Measurements from ENCODE around the gene PRKCH.

PRKCH gene

GRCh38 chr14:61574514-61574807 is 253.1 kb downstream of the PRKCH start:
- DNase-seq: no peak

- DNase-seq: no peak
These were observed 253.7 kb downstream of the PRKCH start for GRCh38 chr14:61575126-61575525.

- DNase-seq: no peak
These were observed 254.3 kb downstream of the PRKCH start for GRCh38 chr14:61575551-61576150.

- DNase-seq: no peak
These were observed 256.1 kb downstream of the PRKCH start for GRCh38 chr14:61577506-61577931.

GRCh38 chr14:61578745-61579144 is 257.4 kb downstream of the PRKCH start:
- DNase-seq: no peak

- no peak for DNase-seq
These were observed 260.0 kb downstream of the PRKCH start for GRCh38 chr14:61581340-61581739.

GRCh38 chr14:61581955-61582615 is 260.7 kb downstream of the PRKCH start:
- DNase-seq: peak; percentile 89

- DNase-seq: peak; percentile 87
These were observed 261.4 kb downstream of the PRKCH start for GRCh38 chr14:61582815-61583214.

- DNase-seq: peak; percentile 77
These were observed 263.0 kb downstream of the PRKCH start for GRCh38 chr14:61584331-61584741.

- DNase-seq: peak; percentile 86
These were observed 264.5 kb downstream of the PRKCH start for GRCh38 chr14:61585598-61586543.

GRCh38 chr14:61586544-61587055 is 265.2 kb downstream of the PRKCH start:
- peak; percentile 88 for DNase-seq

GRCh38 chr14:61587081-61587713 is 265.8 kb downstream of the PRKCH start:
- no peak for DNase-seq

GRCh38 chr14:61588419-61588901 is 267.1 kb downstream of the PRKCH start:
- DNase-seq: no peak

- no peak for DNase-seq
These were observed 268.6 kb downstream of the PRKCH start for GRCh38 chr14:61589691-61590581.

- no peak for DNase-seq
These were observed 270.5 kb downstream of the PRKCH start for GRCh38 chr14:61591862-61592261.

- no peak for DNase-seq
These were observed 272.0 kb downstream of the PRKCH start for GRCh38 chr14:61593330-61593729.

GRCh38 chr14:61596990-61597389 is 275.6 kb downstream of the PRKCH start:
- DNase-seq: no peak

GRCh38 chr14:61598980-61599379 is 277.6 kb downstream of the PRKCH start:
- no peak for DNase-seq

- no peak for DNase-seq
These were observed 278.6 kb downstream of the PRKCH start for GRCh38 chr14:61599942-61600341.

Measured in fibroblast of upper back skin (primary cell).